Posterior cingulate gyrus (tissue), 11 donors: ENCODE data around the gene YEATS4.

ENCODE experiments used
- DNase-seq, 10 donors: peaks; one replicate each; pipeline versions ENCODE4 v3.0.0 to v3.0.0-alpha.2; 2020 to 2021; ENCODE audit warnings: mixed read lengths in 3 of 10
- intact Hi-C: fragments of 100-400 bp; cut with DNase I; formaldehyde crosslinking; loops from one replicate; pipeline ENCODE4 v1.15.1; 2023

The YEATS4 gene

DNA sequence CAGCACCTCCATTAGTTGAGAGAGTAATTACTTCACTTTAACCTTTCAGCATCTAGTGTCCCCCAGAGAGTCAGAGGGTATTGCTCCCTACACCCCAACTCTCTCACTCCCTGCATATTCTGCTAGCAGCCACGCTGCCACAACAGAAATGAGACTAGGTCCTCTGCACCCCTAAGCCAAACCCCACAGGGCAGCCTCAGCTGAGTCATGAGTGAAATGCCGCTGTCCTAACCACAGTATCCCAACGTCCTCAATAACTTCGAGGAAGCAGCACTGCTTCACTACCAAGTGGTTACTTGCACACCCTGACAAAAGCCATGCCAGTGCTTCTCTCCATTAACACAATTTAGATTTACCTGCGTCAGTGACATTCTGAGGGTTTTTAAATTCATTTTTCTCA is 18.2 kb upstream of the YEATS4 start:
- DNase-seq: no peak
- intact Hi-C loops: no loop called here

DNA sequence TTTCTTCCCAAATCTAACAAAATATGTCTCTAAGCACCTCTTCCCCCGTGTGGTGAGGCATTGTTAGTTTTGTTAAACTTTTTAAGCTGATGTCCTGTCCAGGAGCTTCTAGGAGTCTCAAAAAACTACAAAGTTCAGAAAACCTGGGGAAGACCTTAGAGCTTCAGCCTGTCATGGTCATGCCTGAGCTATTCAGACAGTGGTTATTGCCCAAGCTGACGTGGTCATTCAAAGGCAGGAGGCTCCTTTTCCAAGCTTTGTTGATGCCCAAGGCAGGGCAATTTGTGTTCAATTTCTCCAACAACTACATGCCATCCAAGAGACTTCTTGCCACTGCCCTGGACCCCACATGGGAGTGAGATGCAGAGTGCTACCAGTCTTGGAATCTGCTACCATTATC is 17.1 kb upstream of the YEATS4 start:
- DNase-seq: no peak

DNA sequence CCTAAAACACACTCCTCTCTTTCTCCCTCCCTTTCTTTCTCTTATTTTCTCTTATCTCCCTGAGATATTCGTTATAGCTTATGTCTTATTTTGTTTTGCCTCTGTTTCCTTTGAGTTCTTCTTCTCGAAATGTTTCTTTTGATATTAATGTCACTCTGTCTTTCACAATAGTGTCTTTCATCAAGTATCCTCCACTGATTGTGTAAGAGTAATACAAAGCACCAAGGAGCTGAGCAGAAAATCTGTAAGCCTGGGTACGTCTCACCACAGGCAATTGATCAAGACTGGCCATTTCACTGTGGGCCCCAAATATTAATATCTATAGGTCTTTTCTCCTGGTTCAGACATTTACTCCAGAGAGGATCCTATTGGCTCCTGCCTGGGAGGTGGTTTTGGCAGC is 16.2 kb upstream of the YEATS4 start:
- DNase-seq: no peak
- intact Hi-C loops: no loop called here

More for the DNA sequence above, 17.1 kb upstream of the YEATS4 start:
- intact Hi-C loops: no loop called here

- no peak for DNase-seq
- intact Hi-C loops: no loop called here
Measured at GRCh38 chr12:69343885-69344612, 15.5 kb upstream of the YEATS4 start.

GRCh38 chr12:69345077-69345476 is 14.5 kb upstream of the YEATS4 start:
- no peak for DNase-seq
- intact Hi-C loops: no loop called here

DNA sequence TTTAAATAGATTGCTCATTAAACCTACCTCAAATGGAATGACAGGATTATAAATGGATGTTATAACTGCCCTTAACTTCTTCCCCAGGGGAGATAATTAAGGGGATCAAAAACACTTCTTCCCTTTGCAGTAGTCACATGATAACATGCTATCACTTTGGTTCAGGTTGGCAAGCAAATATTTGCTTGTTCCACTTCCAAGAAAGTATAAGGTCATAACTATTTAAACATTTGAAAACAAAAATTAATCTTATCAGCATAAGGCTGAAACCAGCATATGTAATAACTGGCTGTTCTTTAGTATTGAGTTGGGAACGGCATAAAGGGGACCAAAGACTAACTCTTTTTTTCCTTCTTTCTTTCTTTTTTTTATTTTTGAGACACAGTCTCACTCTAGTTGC is 13.8 kb upstream of the YEATS4 start:
- no peak for DNase-seq
- intact Hi-C loops: no loop called here

DNA sequence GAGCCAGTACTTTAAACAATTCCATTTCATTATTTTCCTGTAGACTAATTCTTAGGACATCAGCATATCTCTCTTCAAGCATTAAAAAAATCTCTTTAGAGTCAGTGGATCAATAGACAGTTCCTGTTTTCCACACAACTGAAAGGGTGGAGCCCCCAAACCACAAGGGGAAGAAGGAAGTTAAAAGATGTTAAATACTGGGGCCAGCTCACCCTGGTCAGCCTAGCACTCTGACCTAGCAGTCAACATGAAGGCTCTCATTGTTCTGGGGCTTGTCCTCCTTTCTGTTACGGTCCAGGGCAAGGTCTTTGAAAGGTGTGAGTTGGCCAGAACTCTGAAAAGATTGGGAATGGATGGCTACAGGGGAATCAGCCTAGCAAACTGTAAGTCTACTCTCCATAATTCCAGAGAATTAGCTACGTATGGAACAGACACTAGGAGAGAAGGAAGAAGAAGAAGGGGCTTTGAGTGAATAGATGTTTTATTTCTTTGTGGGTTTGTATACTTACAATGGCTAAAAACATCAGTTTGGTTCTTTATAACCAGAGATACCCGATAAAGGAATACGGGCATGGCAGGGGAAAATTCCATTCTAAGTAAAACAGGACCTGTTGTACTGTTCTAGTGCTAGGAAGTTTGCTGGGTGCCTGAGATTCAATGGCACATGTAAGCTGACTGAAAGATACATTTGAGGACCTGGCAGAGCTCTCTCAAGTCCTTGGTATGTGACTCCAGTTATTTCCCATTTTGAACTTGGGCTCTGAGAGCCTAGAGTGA is 11.2 kb upstream of the YEATS4 start, which contains the start of gene LYZ:
Gene LYZ, plus strand, starts transcription at position 220 of the 777 bp plus-strand sequence. Its CDS starts 28 bp downstream, at position 248.
- no peak for DNase-seq
- intact Hi-C loops: no loop called here

- intact Hi-C loops: no loop called here
Measured at GRCh38 chr12:69350002-69350626, 9.4 kb upstream of the YEATS4 start.

DNA sequence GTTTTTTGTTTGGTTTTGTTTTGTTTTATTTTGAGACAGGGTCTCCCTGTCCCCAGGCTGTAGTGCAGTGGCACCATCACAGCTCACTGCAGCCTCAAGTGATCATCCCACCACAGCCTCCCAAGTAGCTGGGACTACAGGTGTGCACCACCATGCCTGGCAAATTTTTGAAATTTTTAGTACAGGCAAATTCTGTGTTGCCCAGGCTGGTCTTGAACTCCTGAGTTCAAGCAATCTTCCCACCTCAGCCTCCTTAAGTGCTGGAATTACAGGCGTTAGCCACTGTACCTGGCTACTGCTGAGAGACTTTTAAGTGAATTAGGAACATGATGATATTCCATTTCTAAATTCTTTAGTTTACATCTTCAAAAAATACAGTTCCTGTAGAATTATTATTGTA is 8.8 kb upstream of the YEATS4 start:
- intact Hi-C loops: no loop called here
- DNase-seq: no peak

More at GRCh38 chr12:69350002-69350626, 9.4 kb upstream of the YEATS4 start:
- no peak for DNase-seq

DNA sequence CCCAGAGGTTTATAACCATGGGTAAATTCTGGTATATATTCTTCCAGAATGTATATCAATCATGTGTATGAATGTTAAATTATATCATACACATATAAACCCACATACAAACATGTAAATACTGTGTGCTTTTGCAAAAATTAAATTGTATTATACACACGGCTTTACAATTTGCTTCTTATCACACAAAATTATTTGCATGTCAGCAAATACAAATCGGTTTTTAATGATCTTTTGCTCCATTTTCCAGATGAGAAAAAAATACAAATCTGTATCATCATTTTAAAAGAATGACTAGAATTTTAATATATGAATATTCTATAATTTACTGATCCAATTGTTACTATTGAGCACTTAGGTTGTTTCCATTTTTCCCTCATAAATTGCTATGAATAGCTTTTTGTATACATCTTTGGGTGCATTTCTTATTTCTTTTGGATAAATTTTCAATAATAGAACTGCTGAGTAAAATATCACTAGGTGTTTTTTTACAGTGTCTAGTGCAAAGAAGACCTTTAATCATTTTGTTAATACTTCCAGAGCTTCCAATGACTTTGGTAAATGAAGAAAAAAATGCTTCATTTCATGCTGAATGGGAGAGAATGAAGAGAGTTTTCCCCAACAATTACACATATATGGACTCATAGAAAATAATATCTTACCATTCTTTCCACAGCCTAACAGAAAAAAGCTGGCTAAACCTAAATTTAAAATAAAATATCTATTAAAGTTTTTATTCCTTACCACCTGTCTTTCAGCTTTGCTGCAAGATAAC is 7.9 kb upstream of the YEATS4 start:
- DNase-seq: no peak
- intact Hi-C loops: no loop called here

GRCh38 chr12:69352904-69353303 is 6.6 kb upstream of the YEATS4 start:
- intact Hi-C loops: no loop called here
- DNase-seq: no peak

GRCh38 chr12:69354172-69354555 is 5.4 kb upstream of the YEATS4 start:
- intact Hi-C loops: no loop called here
- no peak for DNase-seq

DNA sequence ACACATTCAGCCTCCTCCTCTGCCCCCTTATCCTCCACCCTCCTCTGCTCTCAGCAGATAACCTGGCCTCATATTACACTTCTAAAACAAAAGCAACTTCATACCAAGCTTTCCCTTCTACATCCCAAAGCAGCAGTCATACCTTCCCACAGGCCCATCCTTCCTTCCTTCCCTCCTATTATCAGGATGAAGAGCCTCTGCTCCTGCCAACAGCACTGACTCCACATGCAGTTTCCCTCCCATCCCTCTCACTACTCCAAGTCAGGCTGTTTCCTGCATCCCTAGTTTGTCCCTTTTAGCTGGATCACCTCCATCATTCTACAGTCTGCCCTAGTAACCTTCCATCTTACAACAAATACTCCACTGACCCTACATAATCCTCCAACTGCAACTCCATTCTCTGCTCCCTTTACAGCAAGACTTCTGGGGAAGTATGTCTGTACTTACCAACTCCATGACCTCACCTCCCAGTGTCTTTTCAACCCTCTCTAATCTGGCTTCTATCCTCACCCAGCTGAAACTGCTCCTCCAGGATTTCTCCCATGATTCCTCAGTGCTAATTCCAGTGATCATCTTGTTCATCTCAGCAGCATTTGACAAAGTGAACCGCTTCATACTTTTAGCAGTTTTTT is 4.9 kb upstream of the YEATS4 start:
- intact Hi-C loops: no loop called here
- DNase-seq: no peak

DNA sequence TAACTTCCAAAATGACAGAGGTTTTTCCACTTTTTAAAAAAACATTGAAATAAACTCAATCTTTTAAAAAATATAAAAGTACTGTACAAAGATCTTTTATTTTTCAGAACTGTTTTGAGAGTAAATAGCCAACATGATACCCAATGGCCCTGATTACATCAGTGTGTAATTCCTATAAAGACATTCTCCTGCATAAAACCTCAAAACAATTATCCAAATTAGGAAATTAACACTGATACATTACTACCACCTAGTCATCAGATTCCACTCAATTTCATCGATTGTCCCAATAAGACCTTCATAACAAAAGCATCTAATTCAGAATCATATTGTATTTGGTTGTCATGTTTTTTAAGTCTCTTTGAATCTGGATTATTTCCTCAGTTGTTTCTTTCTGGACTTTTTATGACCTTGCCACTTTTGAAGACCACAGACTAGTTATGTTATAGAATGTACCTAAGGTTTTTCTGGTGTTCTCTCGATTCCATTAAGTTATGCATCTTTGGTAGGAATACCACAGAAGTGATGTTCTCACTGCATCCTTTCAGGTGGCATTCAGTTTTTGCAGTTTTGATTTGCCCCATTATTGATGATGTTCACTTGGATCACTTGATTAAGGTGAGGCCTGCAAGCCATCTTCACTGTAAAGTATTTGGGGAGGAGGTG is 4.0 kb upstream of the YEATS4 start:
- intact Hi-C loops: no loop called here
- no peak for DNase-seq

- intact Hi-C loops: no loop called here
Measured at GRCh38 chr12:69360348-69360672, 767 bp downstream of the YEATS4 start.

DNA sequence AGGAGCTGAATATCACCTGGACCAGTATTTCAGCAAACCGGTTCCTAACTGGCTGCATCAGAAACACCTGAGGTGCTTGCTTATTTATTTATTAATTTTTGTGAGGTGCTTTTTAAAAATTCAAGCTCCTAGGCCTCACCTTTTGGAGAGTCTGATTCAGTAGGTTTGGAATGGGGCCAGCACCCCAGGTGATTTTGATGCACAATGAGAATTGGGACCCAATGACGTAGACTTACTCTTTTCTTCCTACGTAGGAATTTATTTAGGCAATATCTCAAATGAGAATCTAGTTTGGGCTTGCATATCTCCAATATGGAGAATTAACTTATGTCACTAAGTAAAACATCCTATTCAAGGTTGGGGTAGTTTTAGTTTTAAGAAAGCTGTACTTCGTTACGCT is 7.3 kb downstream of the YEATS4 start:
- DNase-seq: no peak
- intact Hi-C loops: no loop called here

More at GRCh38 chr12:69360348-69360672, 767 bp downstream of the YEATS4 start:
- DNase-seq: no peak

DNA sequence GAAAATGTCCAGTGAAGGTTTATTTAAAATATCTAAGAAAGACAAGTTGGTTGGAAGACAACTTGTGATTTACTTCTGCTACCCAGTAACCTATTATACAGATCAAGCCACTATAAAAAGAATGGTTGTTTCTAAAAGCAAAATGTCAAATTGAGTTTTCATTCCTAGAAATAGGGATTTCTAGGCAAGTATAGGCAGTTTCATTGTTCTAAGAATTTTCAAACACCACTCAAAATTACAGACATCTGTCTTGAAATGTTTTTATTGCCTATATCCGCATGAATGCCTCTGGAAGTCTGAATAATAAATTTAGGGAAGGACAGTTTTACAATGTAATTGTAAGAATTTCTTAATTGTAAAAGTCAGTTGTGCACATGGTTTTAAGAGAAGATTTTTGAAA is 8.6 kb downstream of the YEATS4 start:
- intact Hi-C loops: no loop called here
- DNase-seq: no peak

GRCh38 chr12:69383074-69383473 is 23.5 kb downstream of the YEATS4 start:
- no peak for DNase-seq
- intact Hi-C loops: no loop called here

- intact Hi-C loops: no loop called here
- DNase-seq: no peak
Measured at GRCh38 chr12:69385038-69385437, 25.5 kb downstream of the YEATS4 start.

GRCh38 chr12:69386921-69387320 is 27.4 kb downstream of the YEATS4 start:
- no peak for DNase-seq
- intact Hi-C loops: no loop called here
